Sigmoid colon (tissue), 4 donors: ENCODE results near the gene VPS54.

Experiments
- POLR2A ChIP-seq, 2 donors: fragments of 450-650 bp; IDR thresholded peaks; one replicate each; pipeline ENCODE4 v1.6.1; 2016; ENCODE audit warnings: antibody characterized with exemption in 2 of 2, mild to moderate bottlenecking in 2 of 2, moderate library complexity in 2 of 2
- POLR2AphosphoS5 ChIP-seq, 4 donors: sonication (generic); formaldehyde crosslinking; IDR thresholded peaks; one replicate each; pipeline ENCODE4 v1.6.1; 2017; ENCODE audit warnings: antibody characterized with exemption in 4 of 4

- TF ChIP-seq POLR2A (IDR thresholded peaks at IDR 0.05) (no peak), POLR2AphosphoS5 (IDR thresholded peaks at IDR 0.05) (no peak)
Observed at GRCh38 chr2:63880625-63881024, 138.6 kb downstream of the VPS54 start.
